K562 (cell line): ENCODE data around the gene CBLL1. TPM values are rescaled to one million over a fixed set of nuclear protein-coding genes. Genes with fewer than 3 reads are reported as not detected.

ENCODE experiments used
- CTBP1 ChIP-seq: fragments of 450-650 bp; IDR thresholded peaks from 2 replicates; pipeline ENCODE4 v1.6.1; 2016; ENCODE audit warnings: borderline replicate concordance
- FOXJ2 ChIP-seq: fragments of 200-800 bp; sonication (Bioruptor generic); IDR thresholded peaks from 2 replicates; pipeline ENCODE4 v1.6.1; 2016; ENCODE audit warnings: missing genetic modification characterization, missing compliant biosample characterization
- MEIS2 ChIP-seq: fragments of 450-650 bp; IDR thresholded peaks from 2 replicates; pipeline ENCODE4 v1.6.1; 2014; ENCODE audit warnings: mild to moderate bottlenecking; ENCODE audit not compliant: partially characterized antibody
- NCOR1 ChIP-seq: fragments of 450-650 bp; IDR thresholded peaks from 2 replicates; pipeline ENCODE4 v1.6.1; 2016; ENCODE audit warnings: mild to moderate bottlenecking, moderate library complexity
- NONO ChIP-seq, 2 experiments: fragments of 200-400 bp in 1 of 2; fragments of 450-650 bp in 1 of 2; formaldehyde crosslinking in 1 of 2; IDR thresholded peaks; 2 replicates each; pipeline ENCODE4 v1.6.1; 2017; ENCODE audit warnings: low read depth in 2 of 2, mild to moderate bottlenecking in 2 of 2, moderate library complexity in 2 of 2, low read length in 1 of 2
- PHB2 ChIP-seq: fragments of 450-650 bp; IDR thresholded peaks from 2 replicates; pipeline ENCODE4 v1.6.1; 2017; ENCODE audit warnings: low read depth
- SIX5 ChIP-seq, 2 experiments: IDR thresholded peaks; 2 replicates each; pipeline ENCODE4 v1.6.1; 2011; ENCODE audit warnings: low read length in 2 of 2, borderline replicate concordance in 1 of 2, low read depth in 1 of 2, mild to moderate bottlenecking in 1 of 2, moderate library complexity in 1 of 2; ENCODE audit not compliant: insufficient read depth in 1 of 2
- SMARCE1 ChIP-seq: fragments of 450-650 bp; IDR thresholded peaks from 2 replicates; pipeline ENCODE4 v1.7.1; 2016; ENCODE audit warnings: mild to moderate bottlenecking
- SP1 ChIP-seq: sonication (generic); formaldehyde crosslinking; IDR thresholded peaks from 2 replicates; pipeline ENCODE4 v1.8.1; 2022; ENCODE audit warnings: mild to moderate bottlenecking, missing genetic modification reagents
- SREBF1 ChIP-seq: fragments of 150-350 bp; IDR thresholded peaks from 2 replicates; pipeline ENCODE4 v1.6.1; 2014; ENCODE audit warnings: antibody characterized with exemption, low read depth, low read length, borderline replicate concordance
- TRIM28 ChIP-seq: fragments of 450-650 bp; IDR thresholded peaks from 2 replicates; pipeline ENCODE4 v1.6.1; 2017
- TSC22D4 ChIP-seq: fragments of 450-650 bp; IDR thresholded peaks from 2 replicates; pipeline ENCODE4 v1.6.1; 2016; ENCODE audit warnings: missing genetic modification characterization, missing biosample characterization, control low read depth
- ZBTB49 ChIP-seq: sonication (generic); formaldehyde crosslinking; IDR thresholded peaks from 2 replicates; pipeline ENCODE4 v1.8.0; 2022; ENCODE audit warnings: missing genetic modification reagents, mild to moderate bottlenecking, borderline replicate concordance
- ZNF644 ChIP-seq: fragments of 200-800 bp; sonication (Bioruptor generic); IDR thresholded peaks from 2 replicates; pipeline ENCODE4 v1.6.1; 2016; ENCODE audit warnings: low read depth, missing genetic modification characterization, missing compliant biosample characterization
- polyA plus RNA-seq, 8 experiments: library from polyadenylated mRNA; depleted of rRNA in 4 of 8; stranded (reverse) in 5 of 8; unstranded in 3 of 8; fragments of >200 nt; fragmentation: Nextera tagmentation in 2 of 8; fragmentation: Illumina TruSeq in 1 of 8; extraction: Ambion mirVana in 2 of 8; extraction: Trizol in 1 of 8; gene quantifications; 2 replicates each; pipeline versions ENCODE4 v1.2.1 to v1.2.3, GENCODE V29; 2011 to 2014; ENCODE audit warnings: inconsistent platforms in 1 of 8, missing spikeins in 1 of 8
- total RNA-seq, 7 experiments: library from RNA; depleted of rRNA in 6 of 7; stranded (reverse); fragments of >200 nt in 6 of 7; fragmentation: Illumina TruSeq in 2 of 7; extraction: Trizol in 2 of 7; gene quantifications; 2 replicates each; pipeline versions ENCODE4 v1.2.1 to v1.2.3, GENCODE V29; 2011 to 2021; ENCODE audit warnings: low replicate concordance in 1 of 7
- TF ChIP-seq, protein P1 (sequence below), 2 experiments: fragments of 450-650 bp in 1 of 2; sonication (generic) in 1 of 2; formaldehyde crosslinking in 1 of 2; IDR thresholded peaks; 2 replicates each; pipeline versions ENCODE4 v1.7.1 to v1.9.0; 2016 to 2022; ENCODE audit warnings: inconsistent platforms in 1 of 2, mild to moderate bottlenecking in 1 of 2, missing genetic modification reagents in 1 of 2

Gene CBLL1
- total and polyA plus RNA-seq, 9 of the 15 experiments (the other 6 are each of a cell fraction or from before 2014, with no cell fraction given): 14.7 to 67.9 (median 35.4) TPM

DNA sequence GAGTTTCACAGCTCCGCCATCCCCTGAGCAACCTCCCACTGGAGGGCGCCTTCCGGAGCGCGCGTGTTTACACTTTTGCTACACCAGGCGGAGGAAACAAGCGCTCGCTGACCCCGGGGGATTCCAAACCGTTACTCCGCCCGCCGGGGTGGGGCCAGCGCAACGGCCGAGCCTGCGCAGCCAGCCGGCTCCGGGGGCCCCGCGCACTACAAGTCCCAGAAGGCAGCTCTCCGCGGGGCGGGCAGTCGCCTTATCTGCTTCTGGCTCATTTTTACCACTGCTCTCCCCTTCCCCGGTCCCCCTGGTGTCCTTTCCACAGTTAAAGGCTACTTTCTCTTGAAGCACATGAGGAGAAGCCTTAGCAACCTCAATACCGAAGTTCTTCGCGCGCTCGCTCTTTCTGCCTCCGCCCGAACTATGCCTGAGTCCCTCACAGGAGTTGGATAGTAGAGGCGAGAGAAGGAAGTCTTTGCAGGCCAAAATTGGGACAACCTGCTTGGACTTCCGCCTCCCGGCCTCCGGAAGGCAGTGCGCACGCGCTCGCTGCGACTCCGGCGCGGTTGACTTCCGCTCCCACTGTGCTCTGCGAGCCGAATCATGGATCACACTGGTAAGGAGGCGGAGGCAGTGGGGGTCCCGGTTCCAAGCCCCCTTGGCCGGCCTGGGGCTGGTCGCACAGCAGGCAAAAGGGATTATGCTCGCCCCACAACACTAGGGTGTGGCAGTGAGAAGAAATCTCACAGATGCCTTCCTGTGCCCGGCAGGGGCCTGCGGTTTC, at the start of gene CBLL1 (continued):
- TF ChIP-seq, protein P1, sequence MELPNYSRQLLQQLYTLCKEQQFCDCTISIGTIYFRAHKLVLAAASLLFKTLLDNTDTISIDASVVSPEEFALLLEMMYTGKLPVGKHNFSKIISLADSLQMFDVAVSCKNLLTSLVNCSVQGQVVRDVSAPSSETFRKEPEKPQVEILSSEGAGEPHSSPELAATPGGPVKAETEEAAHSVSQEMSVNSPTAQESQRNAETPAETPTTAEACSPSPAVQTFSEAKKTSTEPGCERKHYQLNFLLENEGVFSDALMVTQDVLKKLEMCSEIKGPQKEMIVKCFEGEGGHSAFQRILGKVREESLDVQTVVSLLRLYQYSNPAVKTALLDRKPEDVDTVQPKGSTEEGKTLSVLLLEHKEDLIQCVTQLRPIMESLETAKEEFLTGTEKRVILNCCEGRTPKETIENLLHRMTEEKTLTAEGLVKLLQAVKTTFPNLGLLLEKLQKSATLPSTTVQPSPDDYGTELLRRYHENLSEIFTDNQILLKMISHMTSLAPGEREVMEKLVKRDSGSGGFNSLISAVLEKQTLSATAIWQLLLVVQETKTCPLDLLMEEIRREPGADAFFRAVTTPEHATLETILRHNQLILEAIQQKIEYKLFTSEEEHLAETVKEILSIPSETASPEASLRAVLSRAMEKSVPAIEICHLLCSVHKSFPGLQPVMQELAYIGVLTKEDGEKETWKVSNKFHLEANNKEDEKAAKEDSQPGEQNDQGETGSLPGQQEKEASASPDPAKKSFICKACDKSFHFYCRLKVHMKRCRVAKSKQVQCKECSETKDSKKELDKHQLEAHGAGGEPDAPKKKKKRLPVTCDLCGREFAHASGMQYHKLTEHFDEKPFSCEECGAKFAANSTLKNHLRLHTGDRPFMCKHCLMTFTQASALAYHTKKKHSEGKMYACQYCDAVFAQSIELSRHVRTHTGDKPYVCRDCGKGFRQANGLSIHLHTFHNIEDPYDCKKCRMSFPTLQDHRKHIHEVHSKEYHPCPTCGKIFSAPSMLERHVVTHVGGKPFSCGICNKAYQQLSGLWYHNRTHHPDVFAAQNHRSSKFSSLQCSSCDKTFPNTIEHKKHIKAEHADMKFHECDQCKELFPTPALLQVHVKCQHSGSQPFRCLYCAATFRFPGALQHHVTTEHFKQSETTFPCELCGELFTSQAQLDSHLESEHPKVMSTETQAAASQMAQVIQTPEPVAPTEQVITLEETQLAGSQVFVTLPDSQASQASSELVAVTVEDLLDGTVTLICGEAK (IDR thresholded peaks at IDR 0.05): peak; percentile 96
- TF ChIP-seq, protein P1 (CRISPR knock-in tag; IDR thresholded peaks at IDR 0.05): no peak
- TF ChIP-seq SREBF1: peak; percentile 65; the same call in 1 of the 2 replicates
- peak; percentile 99 for TF ChIP-seq FOXJ2 (tag)
- no peak for TF ChIP-seq TSC22D4 (tag)
- peak; percentile 25; the same call in 1 of the 2 replicates for TF ChIP-seq TRIM28
- TF ChIP-seq CTBP1: peak; percentile 93; the same call in 1 of the 2 replicates
- TF ChIP-seq ZNF644 (tag): no peak; the same call in 1 of the 2 replicates
- peak in 1 of 2 experiments; percentile 36; a peak in 1 of 4 replicates for TF ChIP-seq NONO (IDR thresholded peaks at IDR 0.05; ENCODE audit: low read depth in 2 of 2, low read length in 1 of 2)
- peak; percentile 20; the same call in 1 of the 2 replicates for TF ChIP-seq SMARCE1
- no peak for TF ChIP-seq ZBTB49
- TF ChIP-seq SIX5 (IDR thresholded peaks at IDR 0.05; ENCODE audit: borderline replicate concordance in 1 of 2, insufficient read depth in 1 of 2, low read depth in 1 of 2, low read length in 2 of 2): peak; percentile 72 to 77
- no peak for TF ChIP-seq PHB2
- TF ChIP-seq MEIS2: peak; percentile 86
- peak; percentile 71 for TF ChIP-seq NCOR1
- TF ChIP-seq SP1 (CRISPR knock-in tag): peak; percentile 95
